DMS53 treated with DMSO at 0.1 percent for 48 hours (cell line): ENCODE data around the gene STAM.
"Not testable (repeated sequence)": the region's sequence is repeated elsewhere in the genome, so short reads cannot be mapped to it uniquely, and the experiment has no call there.

ENCODE experiments used
- DNase-seq: peaks from one replicate; lab custom pipeline; 2025; ENCODE audit not compliant: unreplicated experiment; lab: John Stamatoyannopoulos, UW

The STAM gene

GRCh38 chr10:17643755-17644484 is at the start of gene STAM:
Gene STAM, plus strand, starts transcription at chr10:17644151. Its CDS starts 189 bp downstream, at chr10:17644340.
- DNase-seq = peak; percentile 98

GRCh38 chr10:17597386-17597785 is 46.6 kb upstream of the STAM start:
- DNase-seq = no peak

GRCh38 chr10:17599089-17599488 is 44.9 kb upstream of the STAM start:
- peak; percentile 24 for DNase-seq

GRCh38 chr10:17605936-17606335 is 38.0 kb upstream of the STAM start:
- DNase-seq = no peak

GRCh38 chr10:17606547-17607040 is 37.4 kb upstream of the STAM start:
- no peak for DNase-seq

- no peak for DNase-seq
These were observed 36.9 kb upstream of the STAM start for GRCh38 chr10:17607060-17607459.

GRCh38 chr10:17607603-17608332 is 36.2 kb upstream of the STAM start:
- peak; percentile 68 for DNase-seq

- DNase-seq = no peak
These were observed 34.4 kb upstream of the STAM start for GRCh38 chr10:17609523-17610079.

GRCh38 chr10:17616403-17617030 is 27.4 kb upstream of the STAM start:
- DNase-seq = peak; percentile 40

GRCh38 chr10:17617031-17617911 is 26.7 kb upstream of the STAM start, which contains the start of gene HACD1:
Gene HACD1, minus strand, starts transcription at chr10:17617374. Its CDS starts 35 bp downstream, at chr10:17617339.
- peak; percentile 53 for DNase-seq

GRCh38 chr10:17622061-17622460 is 21.9 kb upstream of the STAM start:
- DNase-seq = no peak

- no peak for DNase-seq
These were observed 19.0 kb upstream of the STAM start for GRCh38 chr10:17624996-17625395.

GRCh38 chr10:17626656-17627055 is 17.3 kb upstream of the STAM start:
- DNase-seq = no peak

- not testable (repeated sequence) for DNase-seq
These were observed 11.4 kb upstream of the STAM start for GRCh38 chr10:17632590-17632989.

- no peak for DNase-seq
These were observed 10.6 kb upstream of the STAM start for GRCh38 chr10:17633353-17633752.

GRCh38 chr10:17637869-17638268 is 6.1 kb upstream of the STAM start:
- DNase-seq = no peak

- no peak for DNase-seq
These were observed 3.6 kb upstream of the STAM start for GRCh38 chr10:17640331-17640816.

- peak; percentile 93 for DNase-seq
These were observed 604 bp upstream of the STAM start for GRCh38 chr10:17643339-17643754.

GRCh38 chr10:17644485-17644943 is 563 bp downstream of the STAM start:
- peak; percentile 58 for DNase-seq
